COLO829 (cell line): ENCODE data around the gene RHNO1.

Source experiments
- DNase-seq: peaks from one replicate; pipeline ENCODE4 v3.0.0; 2012; ENCODE audit warnings: low spot score

Gene RHNO1

GRCh38 chr12:2902272-2902880 lies 25.4 kb downstream of the RHNO1 start:
- no peak for DNase-seq

DNA sequence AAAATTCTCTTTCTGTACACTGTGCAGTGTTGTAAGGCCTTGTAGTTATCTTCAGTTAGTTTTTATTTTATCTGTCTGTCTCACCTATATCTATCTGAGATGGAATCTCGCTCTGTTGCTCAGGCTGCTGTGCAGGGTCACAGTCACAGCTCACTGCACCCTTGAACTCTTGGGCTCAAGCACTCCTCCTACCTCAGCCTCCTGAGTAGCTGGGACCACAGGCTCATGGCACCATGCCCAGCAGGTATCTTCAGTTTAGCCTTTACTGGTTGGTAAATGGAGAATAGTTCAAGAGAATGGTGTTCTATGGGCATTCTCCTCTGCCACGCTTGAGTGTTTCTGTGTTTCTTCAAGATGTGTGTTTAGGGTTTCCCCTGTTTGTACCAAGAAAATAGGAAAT lies 27.2 kb downstream of the RHNO1 start:
- no peak for DNase-seq

DNA sequence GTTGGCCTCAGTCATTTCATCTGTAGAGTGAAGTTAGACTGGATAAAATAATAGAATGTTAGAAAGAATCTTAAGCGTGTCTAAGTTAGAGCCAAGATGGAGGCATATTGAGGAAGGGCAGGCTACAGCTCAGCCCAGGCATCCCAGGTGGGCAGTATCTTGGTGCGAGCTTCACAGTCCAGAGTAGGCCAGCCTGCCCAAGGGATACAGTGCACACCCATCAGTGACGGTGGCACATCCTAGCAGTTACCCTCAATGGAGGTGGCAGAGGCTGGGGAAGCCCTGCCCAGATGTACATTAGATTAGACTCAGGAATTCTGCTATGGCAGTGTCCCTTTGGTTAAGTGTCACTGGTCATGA lies 35.2 kb downstream of the RHNO1 start:
- no peak for DNase-seq

- no peak for DNase-seq
These were observed 42.2 kb downstream of the RHNO1 start for GRCh38 chr12:2919249-2919648.

- DNase-seq: no peak
These were observed 45.3 kb downstream of the RHNO1 start for GRCh38 chr12:2922329-2922728.

DNA sequence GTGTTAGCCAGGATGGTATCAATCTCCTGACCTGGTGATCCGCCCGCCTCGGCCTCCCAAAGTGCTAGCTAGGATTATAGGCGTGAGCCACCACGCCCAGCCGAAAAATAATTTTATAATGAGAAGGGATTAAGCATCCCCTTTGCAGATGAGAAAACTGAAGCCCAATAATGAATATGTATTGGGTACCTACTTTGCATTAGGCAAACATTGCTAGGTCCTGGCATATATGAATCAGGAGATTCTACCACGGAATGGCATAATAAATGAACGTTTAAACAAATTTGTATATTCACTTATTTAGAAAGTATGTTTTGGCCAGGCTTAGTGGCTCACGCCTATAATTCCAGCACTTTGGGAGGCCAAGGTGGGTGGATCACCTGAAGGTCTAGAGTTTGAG lies 46.0 kb downstream of the RHNO1 start:
- DNase-seq: no peak

GRCh38 chr12:2924019-2924418 lies 47.0 kb downstream of the RHNO1 start:
- DNase-seq: no peak

GRCh38 chr12:2925322-2925995 lies 48.4 kb downstream of the RHNO1 start:
- DNase-seq: peak; percentile 51

GRCh38 chr12:2930865-2931264 lies 53.8 kb downstream of the RHNO1 start:
- no peak for DNase-seq

GRCh38 chr12:2933586-2933985 lies 56.6 kb downstream of the RHNO1 start:
- DNase-seq: no peak

GRCh38 chr12:2934371-2934770 lies 57.3 kb downstream of the RHNO1 start:
- DNase-seq: no peak

- DNase-seq: no peak
These were observed 59.3 kb downstream of the RHNO1 start for GRCh38 chr12:2936301-2936700.

DNA sequence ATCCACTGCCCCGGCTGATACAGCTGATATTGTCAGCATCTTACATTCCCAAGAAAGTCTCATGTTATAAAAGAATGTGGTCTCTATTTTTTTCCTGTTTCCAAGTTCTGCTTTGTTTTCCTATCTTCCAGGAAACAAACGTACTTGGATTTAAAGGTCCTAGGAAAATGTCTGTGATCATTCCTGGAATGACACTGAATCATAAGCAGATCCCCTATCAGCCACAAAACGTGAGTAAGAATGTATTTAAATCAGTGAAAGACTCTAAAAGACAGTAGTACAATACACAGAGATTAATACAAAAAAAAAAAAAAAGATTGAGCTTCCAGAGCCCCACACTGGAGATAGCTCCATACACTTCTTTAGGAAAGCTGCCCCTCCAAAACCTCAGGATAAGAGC lies 60.5 kb downstream of the RHNO1 start:
- no peak for DNase-seq
